H1 (cell line): ENCODE results near the gene TRIM47.
A peak's percentile ranks its signal among the peaks of the same experiment; 100 is the strongest.

Experiments used
- BCL11A ChIP-seq, 2 experiments: IDR thresholded peaks; one replicate each; pipeline ENCODE4 v1.6.1; 2011; ENCODE audit warnings: low read depth in 2 of 2, low read length in 2 of 2, mild to moderate bottlenecking in 2 of 2
- EP300 ChIP-seq, 2 experiments: IDR thresholded peaks; 1 replicate in 1 of 2; 2 replicates in 1 of 2; pipeline ENCODE4 v1.6.1; 2011 to 2012; ENCODE audit warnings: low read depth in 2 of 2, low read length in 2 of 2, mild to moderate bottlenecking in 2 of 2, borderline replicate concordance in 1 of 2, inconsistent platforms in 1 of 2, moderate library complexity in 1 of 2
- GABPA ChIP-seq: IDR thresholded peaks from 2 replicates; pipeline ENCODE4 v1.6.1; 2011; ENCODE audit warnings: mild to moderate bottlenecking, low read length, moderate library complexity, borderline replicate concordance; ENCODE audit not compliant: insufficient read depth
- POLR2A ChIP-seq, 2 experiments: IDR thresholded peaks; 1 replicate in 1 of 2; 2 replicates in 1 of 2; pipeline ENCODE4 v1.6.1; 2011; ENCODE audit warnings: low read depth in 2 of 2, low read length in 2 of 2, mild to moderate bottlenecking in 2 of 2; ENCODE audit errors: control extremely low read depth in 1 of 2
- POLR2AphosphoS5 ChIP-seq: IDR thresholded peaks from 2 replicates; pipeline ENCODE4 v1.6.1; 2011; ENCODE audit warnings: low read depth, low read length
- RFX5 ChIP-seq: IDR thresholded peaks from 2 replicates; pipeline ENCODE4 v1.6.1; 2011; ENCODE audit warnings: low read depth, low read length, improper control_type of control experiment, borderline replicate concordance
- SP1 ChIP-seq: IDR thresholded peaks from 2 replicates; pipeline ENCODE4 v1.6.1; 2011; ENCODE audit warnings: low read depth, low read length
- TAF1 ChIP-seq: IDR thresholded peaks from 2 replicates; pipeline ENCODE4 v1.6.1; 2011; ENCODE audit warnings: mild to moderate bottlenecking, low read depth, low read length
- ZNF274 ChIP-seq: IDR thresholded peaks from 2 replicates; pipeline ENCODE4 v1.7.0; 2012; ENCODE audit warnings: low read length, borderline replicate concordance; ENCODE audit errors: extremely low read depth
- TF ChIP-seq, protein P1 (sequence below): IDR thresholded peaks from 2 replicates; pipeline ENCODE4 v1.6.1; 2011; ENCODE audit warnings: low read depth, mild to moderate bottlenecking, low read length; ENCODE audit not compliant: insufficient read depth
- TF ChIP-seq, protein P2 (sequence below): IDR thresholded peaks from 2 replicates; pipeline ENCODE4 v1.6.1; 2011; ENCODE audit warnings: low read length, improper control_type of control experiment
- TF ChIP-seq, protein P3 (sequence below), 3 experiments: IDR thresholded peaks; 1 replicate in 2 of 3; 2 replicates in 1 of 3; pipeline versions ENCODE4 v1.5.1 to v1.6.1; 2011; ENCODE audit warnings: low read length in 3 of 3, mild to moderate bottlenecking in 3 of 3, inconsistent platforms in 2 of 3, low read depth in 1 of 3, moderate library complexity in 1 of 3; ENCODE audit not compliant: insufficient read depth in 1 of 3; ENCODE audit errors: control extremely low read depth in 1 of 3
- TF ChIP-seq, protein P4 (sequence below): IDR thresholded peaks from 2 replicates; pipeline ENCODE4 v1.6.1; 2012; ENCODE audit warnings: inconsistent platforms

DNA sequence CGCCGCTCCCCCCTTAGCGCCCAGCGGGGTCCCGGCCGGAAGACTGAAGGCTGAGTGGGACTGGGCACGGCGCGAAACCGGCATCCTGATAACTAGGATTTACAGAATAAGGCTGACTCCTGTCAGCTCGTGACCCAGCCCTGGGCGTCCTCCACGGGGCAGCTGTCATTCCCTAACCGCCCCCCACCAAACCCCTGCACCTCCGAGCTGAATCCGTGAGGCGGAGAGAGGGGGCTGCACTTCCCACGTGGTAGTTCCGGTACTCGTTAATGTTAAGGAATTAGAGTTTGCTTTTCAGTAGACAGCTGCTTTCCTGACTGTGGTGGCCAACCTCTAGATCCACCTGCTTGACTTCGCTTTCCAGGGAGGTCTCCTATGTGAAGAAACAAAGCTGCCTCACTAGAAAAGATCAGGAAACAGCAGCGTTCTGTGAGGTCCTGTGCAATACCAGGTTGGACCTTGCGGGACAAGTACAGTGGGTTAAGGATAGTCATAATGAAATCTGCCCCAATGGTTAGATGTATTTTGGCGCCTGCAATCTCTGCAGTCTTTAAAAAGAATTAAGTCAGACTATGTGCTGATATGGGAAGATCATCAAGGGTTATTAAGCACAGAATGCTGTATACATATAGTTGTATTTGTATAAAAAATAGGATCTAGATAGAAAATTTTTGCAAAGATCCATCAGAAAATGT, 22.2 kb downstream of the TRIM47 start:
- TF ChIP-seq, protein P1, sequence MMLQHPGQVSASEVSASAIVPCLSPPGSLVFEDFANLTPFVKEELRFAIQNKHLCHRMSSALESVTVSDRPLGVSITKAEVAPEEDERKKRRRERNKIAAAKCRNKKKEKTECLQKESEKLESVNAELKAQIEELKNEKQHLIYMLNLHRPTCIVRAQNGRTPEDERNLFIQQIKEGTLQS: no peak
- TF ChIP-seq GABPA (no peak), ZNF274 (no peak), POLR2AphosphoS5 (no peak), POLR2A (IDR thresholded peaks at IDR 0.05; ENCODE audit: control extremely low read depth in 1 of 2, low read depth in 2 of 2, low read length in 2 of 2) (no peak), EP300 (IDR thresholded peaks at IDR 0.05; ENCODE audit: borderline replicate concordance in 1 of 2, low read depth in 2 of 2, low read length in 2 of 2) (no peak), BCL11A (IDR thresholded peaks at IDR 0.05; ENCODE audit: low read depth in 2 of 2, low read length in 2 of 2) (no peak), TAF1 (no peak), RFX5 (no peak), SP1 (no peak)
- TF ChIP-seq, protein P2, sequence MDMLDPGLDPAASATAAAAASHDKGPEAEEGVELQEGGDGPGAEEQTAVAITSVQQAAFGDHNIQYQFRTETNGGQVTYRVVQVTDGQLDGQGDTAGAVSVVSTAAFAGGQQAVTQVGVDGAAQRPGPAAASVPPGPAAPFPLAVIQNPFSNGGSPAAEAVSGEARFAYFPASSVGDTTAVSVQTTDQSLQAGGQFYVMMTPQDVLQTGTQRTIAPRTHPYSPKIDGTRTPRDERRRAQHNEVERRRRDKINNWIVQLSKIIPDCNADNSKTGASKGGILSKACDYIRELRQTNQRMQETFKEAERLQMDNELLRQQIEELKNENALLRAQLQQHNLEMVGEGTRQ: no peak
- TF ChIP-seq, protein P3, sequence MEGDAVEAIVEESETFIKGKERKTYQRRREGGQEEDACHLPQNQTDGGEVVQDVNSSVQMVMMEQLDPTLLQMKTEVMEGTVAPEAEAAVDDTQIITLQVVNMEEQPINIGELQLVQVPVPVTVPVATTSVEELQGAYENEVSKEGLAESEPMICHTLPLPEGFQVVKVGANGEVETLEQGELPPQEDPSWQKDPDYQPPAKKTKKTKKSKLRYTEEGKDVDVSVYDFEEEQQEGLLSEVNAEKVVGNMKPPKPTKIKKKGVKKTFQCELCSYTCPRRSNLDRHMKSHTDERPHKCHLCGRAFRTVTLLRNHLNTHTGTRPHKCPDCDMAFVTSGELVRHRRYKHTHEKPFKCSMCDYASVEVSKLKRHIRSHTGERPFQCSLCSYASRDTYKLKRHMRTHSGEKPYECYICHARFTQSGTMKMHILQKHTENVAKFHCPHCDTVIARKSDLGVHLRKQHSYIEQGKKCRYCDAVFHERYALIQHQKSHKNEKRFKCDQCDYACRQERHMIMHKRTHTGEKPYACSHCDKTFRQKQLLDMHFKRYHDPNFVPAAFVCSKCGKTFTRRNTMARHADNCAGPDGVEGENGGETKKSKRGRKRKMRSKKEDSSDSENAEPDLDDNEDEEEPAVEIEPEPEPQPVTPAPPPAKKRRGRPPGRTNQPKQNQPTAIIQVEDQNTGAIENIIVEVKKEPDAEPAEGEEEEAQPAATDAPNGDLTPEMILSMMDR (IDR thresholded peaks at IDR 0.05; ENCODE audit: control extremely low read depth in 1 of 3, insufficient read depth in 1 of 3, low read depth in 1 of 3, low read length in 3 of 3): peak in 2 of 3 experiments; percentile 48 to 61; a peak in 3 of 4 replicates
- TF ChIP-seq, protein P4, sequence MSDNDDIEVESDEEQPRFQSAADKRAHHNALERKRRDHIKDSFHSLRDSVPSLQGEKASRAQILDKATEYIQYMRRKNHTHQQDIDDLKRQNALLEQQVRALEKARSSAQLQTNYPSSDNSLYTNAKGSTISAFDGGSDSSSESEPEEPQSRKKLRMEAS: peak; percentile 60
